RCC 7860 (cell line): Measurements from ENCODE around the gene ADARB1.

Experiments
- DNase-seq: peaks from one replicate; pipeline ENCODE4 v3.0.0-alpha.2; 2015; ENCODE audit warnings: low spot score
- FAIRE-seq: peaks from 2 replicates; lab custom pipeline; 2012; peaks lifted over from hg19 to GRCh38; lab: Jason Lieb, UNC

Gene ADARB1

GRCh38 chr21:45039317-45040156 is 34.8 kb upstream of the ADARB1 start:
- FAIRE-seq = no peak

GRCh38 chr21:45040157-45040711 is 34.1 kb upstream of the ADARB1 start:
- FAIRE-seq (no peak), DNase-seq (no peak)

More at GRCh38 chr21:45039317-45040156, 34.8 kb upstream of the ADARB1 start:
- no peak for DNase-seq

GRCh38 chr21:45040739-45041138 is 33.6 kb upstream of the ADARB1 start:
- DNase-seq (no peak), FAIRE-seq (no peak)

GRCh38 chr21:45041351-45041805 is 33.0 kb upstream of the ADARB1 start:
- no peak for DNase-seq
- FAIRE-seq = no peak

GRCh38 chr21:45041984-45042663 is 32.3 kb upstream of the ADARB1 start:
- no peak for FAIRE-seq
- no peak for DNase-seq

GRCh38 chr21:45042664-45043161 is 31.7 kb upstream of the ADARB1 start:
- FAIRE-seq (no peak), DNase-seq (no peak)

GRCh38 chr21:45043541-45044020 is 30.8 kb upstream of the ADARB1 start:
- FAIRE-seq = no peak
- DNase-seq = no peak

- DNase-seq (no peak), FAIRE-seq (no peak)
Observed at GRCh38 chr21:45045481-45045880, 28.9 kb upstream of the ADARB1 start.

GRCh38 chr21:45047257-45047656 is 27.1 kb upstream of the ADARB1 start:
- FAIRE-seq = no peak
- no peak for DNase-seq

- DNase-seq (no peak), FAIRE-seq (no peak)
Observed at GRCh38 chr21:45048026-45048698, 26.2 kb upstream of the ADARB1 start.

- DNase-seq = no peak
- FAIRE-seq = no peak
Observed at GRCh38 chr21:45048968-45049367, 25.4 kb upstream of the ADARB1 start.

GRCh38 chr21:45049714-45050344 is 24.6 kb upstream of the ADARB1 start:
- FAIRE-seq (no peak), DNase-seq (no peak)

GRCh38 chr21:45050345-45050796 is 24.0 kb upstream of the ADARB1 start:
- no peak for FAIRE-seq
- no peak for DNase-seq

- FAIRE-seq (no peak), DNase-seq (no peak)
Observed at GRCh38 chr21:45050797-45051489, 23.4 kb upstream of the ADARB1 start.

GRCh38 chr21:45051580-45052434 is 22.6 kb upstream of the ADARB1 start:
- FAIRE-seq (no peak), DNase-seq (no peak)

GRCh38 chr21:45052960-45053359 is 21.4 kb upstream of the ADARB1 start:
- no peak for FAIRE-seq
- no peak for DNase-seq

- FAIRE-seq (no peak), DNase-seq (no peak)
Observed at GRCh38 chr21:45053561-45054226, 20.7 kb upstream of the ADARB1 start.

GRCh38 chr21:45054227-45054926 is 20.0 kb upstream of the ADARB1 start:
- DNase-seq = no peak
- FAIRE-seq = no peak
